ENCODE measurements around the gene TAS2R10. TPM values are rescaled to one million over a fixed set of nuclear protein-coding genes. Genes with fewer than 3 reads are reported as not detected.
"Not testable (repeated sequence)": the region's sequence is repeated elsewhere in the genome, so short reads cannot be mapped to it uniquely, and the experiment has no call there.

TAS2R10 gene
- total RNA-seq, 2 donors from 2014 or later = not detected

- Histone ChIP-seq H3K9me3 (no peaks in the 10 kb centered on the region), H3K4me1 (no peaks in the 10 kb centered on the region), H3K9ac (ENCODE audit: low read depth in 2 of 2, low read length in 2 of 2) (no peak within 1 kb of the TSS), H3K4me3 (no peak within 1 kb of the TSS), H3K27ac (no peak within 1 kb of the TSS), H3K36me3 (no peaks in the 10 kb centered on the region), H3K27me3 (no peaks in the 10 kb centered on the region)
- DNase-seq = no peak
- no peak for TF ChIP-seq CTCF (IDR thresholded peaks at IDR 0.05)
- intact Hi-C loops (cut with DNase I) = no loop called here
Observed at GRCh38 chr12:10810068-10810467, 16.1 kb downstream of the TAS2R10 start, which contains the start of gene TAS2R9. Gene TAS2R9 (minus strand): TSS chr12:10810168. CDS start chr12:10810075, 93 bp downstream.

GRCh38 chr12:10807186-10807585 lies 19.0 kb downstream of the TAS2R10 start, which contains the start of gene TAS2R8:
Gene TAS2R8 (minus strand): TSS chr12:10807286. CDS start chr12:10806980, 306 bp downstream.
- H3K9ac ChIP-seq (ENCODE audit: low read depth in 2 of 2, low read length in 2 of 2) = no peak within 1 kb of the TSS
- no peaks in the 10 kb centered on the region for H3K27me3 ChIP-seq
- H3K4me3 ChIP-seq = no peak within 1 kb of the TSS
- intact Hi-C loops (cut with DNase I) = no loop called here
- H3K9me3 ChIP-seq = no peaks in the 10 kb centered on the region
- no peak within 1 kb of the TSS for H3K27ac ChIP-seq
- TF ChIP-seq CTCF (IDR thresholded peaks at IDR 0.05) = no peak
- no peak for DNase-seq
- H3K4me1 ChIP-seq = no peaks in the 10 kb centered on the region
- H3K36me3 ChIP-seq = no peaks in the 10 kb centered on the region

GRCh38 chr12:10802587-10802986 lies 23.6 kb downstream of the TAS2R10 start, which contains the start of gene TAS2R7:
Gene TAS2R7 (minus strand): TSS chr12:10802627. CDS start chr12:10802570, 57 bp downstream.
- Histone ChIP-seq H3K4me1 (no peaks in the 10 kb centered on the region), H3K36me3 (no peaks in the 10 kb centered on the region), H3K9me3 (no peaks in the 10 kb centered on the region), H3K4me3 (no peak within 1 kb of the TSS), H3K27ac (no peak within 1 kb of the TSS), H3K9ac (ENCODE audit: low read depth in 2 of 2, low read length in 2 of 2) (no peak within 1 kb of the TSS), H3K27me3 (no peaks in the 10 kb centered on the region)
- no peak for DNase-seq
- intact Hi-C loops (cut with DNase I) = no loop called here
- TF ChIP-seq CTCF (IDR thresholded peaks at IDR 0.05) = no peak

GRCh38 chr12:10801741-10802140 lies 24.4 kb downstream of the TAS2R10 start:
- no peak for DNase-seq
- Histone ChIP-seq H3K27me3 (no peaks in the 10 kb centered on the region), H3K9ac (ENCODE audit: low read depth in 2 of 2, low read length in 2 of 2) (no peak overlapping the region), H3K9me3 (no peaks in the 10 kb centered on the region), H3K4me1 (no peaks in the 10 kb centered on the region), H3K4me3 (no peak overlapping the region), H3K27ac (no peak overlapping the region), H3K36me3 (no peaks in the 10 kb centered on the region)
- intact Hi-C loops (cut with DNase I) = no loop called here
- no peak for TF ChIP-seq CTCF (IDR thresholded peaks at IDR 0.05)

- Histone ChIP-seq H3K27me3 (no peaks in the 10 kb centered on the region), H3K9me3 (no peaks in the 10 kb centered on the region), H3K9ac (ENCODE audit: low read depth in 2 of 2, low read length in 2 of 2) (no peak overlapping the region), H3K4me3 (no peak overlapping the region), H3K27ac (no peak overlapping the region), H3K4me1 (no peaks in the 10 kb centered on the region), H3K36me3 (no peaks in the 10 kb centered on the region)
- no peak for TF ChIP-seq CTCF (IDR thresholded peaks at IDR 0.05)
- no peak for DNase-seq
- intact Hi-C loops (cut with DNase I) = no loop called here
Observed at GRCh38 chr12:10794222-10794621, 31.9 kb downstream of the TAS2R10 start.

GRCh38 chr12:10791769-10792168 lies 34.4 kb downstream of the TAS2R10 start:
- H3K9me3 ChIP-seq; H3K9ac ChIP-seq (ENCODE audit: low read depth in 2 of 2, low read length in 2 of 2); intact Hi-C loops (cut with DNase I); H3K27me3 ChIP-seq; H3K4me1 ChIP-seq; H3K36me3 ChIP-seq; H3K27ac ChIP-seq; H3K4me3 ChIP-seq; DNase-seq: not testable (repeated sequence)

Data from colonic mucosa (tissue), 4 donors.